Measurements from ENCODE around the gene NELFB.

NELFB gene

DNA sequence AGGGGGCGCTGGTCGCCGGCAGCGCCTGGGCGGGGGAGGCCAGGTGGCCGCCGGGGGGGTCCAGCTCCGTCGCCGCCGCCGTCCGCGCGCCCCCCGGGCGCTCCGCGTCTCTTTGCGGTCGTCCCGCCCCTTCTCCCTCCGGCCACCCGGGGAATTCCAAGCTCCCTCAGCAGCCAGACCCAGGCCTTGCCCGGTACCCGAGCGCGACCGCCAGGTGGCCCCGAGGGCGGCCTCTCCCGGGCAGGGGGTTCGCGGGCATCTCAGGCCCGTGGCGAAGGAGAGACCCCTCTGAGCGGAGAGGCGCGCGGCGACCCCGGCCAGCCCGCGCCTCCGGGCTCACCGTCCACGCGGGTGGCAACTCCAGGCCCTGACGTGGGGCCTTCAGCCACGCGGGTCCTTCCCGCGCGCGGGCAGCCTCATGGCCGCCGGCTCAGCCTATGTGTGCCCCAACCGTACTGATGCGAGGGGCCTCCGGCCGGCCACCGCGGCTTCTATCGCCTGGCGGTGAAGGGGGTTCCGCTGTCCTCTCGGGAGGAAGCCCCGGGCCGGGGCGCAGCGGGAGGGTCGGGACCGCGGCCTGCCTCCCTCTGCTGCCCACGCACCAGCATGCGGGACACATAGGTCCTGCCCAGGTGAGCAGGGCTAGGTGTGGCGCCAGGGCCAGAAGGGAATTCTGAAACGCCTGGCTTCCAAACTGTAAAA lies 47.5 kb downstream of the NELFB start:
- DNase-seq (ENCODE audit: low read depth) = no peak
- TF ChIP-seq CTCF (conservative IDR thresholded peaks at IDR 0.05; ENCODE audit: low read depth, low read length) = peak; percentile 64
- peak overlapping the region; percentile 34 for H3K4me3 ChIP-seq (ENCODE audit: low read length)

DNA sequence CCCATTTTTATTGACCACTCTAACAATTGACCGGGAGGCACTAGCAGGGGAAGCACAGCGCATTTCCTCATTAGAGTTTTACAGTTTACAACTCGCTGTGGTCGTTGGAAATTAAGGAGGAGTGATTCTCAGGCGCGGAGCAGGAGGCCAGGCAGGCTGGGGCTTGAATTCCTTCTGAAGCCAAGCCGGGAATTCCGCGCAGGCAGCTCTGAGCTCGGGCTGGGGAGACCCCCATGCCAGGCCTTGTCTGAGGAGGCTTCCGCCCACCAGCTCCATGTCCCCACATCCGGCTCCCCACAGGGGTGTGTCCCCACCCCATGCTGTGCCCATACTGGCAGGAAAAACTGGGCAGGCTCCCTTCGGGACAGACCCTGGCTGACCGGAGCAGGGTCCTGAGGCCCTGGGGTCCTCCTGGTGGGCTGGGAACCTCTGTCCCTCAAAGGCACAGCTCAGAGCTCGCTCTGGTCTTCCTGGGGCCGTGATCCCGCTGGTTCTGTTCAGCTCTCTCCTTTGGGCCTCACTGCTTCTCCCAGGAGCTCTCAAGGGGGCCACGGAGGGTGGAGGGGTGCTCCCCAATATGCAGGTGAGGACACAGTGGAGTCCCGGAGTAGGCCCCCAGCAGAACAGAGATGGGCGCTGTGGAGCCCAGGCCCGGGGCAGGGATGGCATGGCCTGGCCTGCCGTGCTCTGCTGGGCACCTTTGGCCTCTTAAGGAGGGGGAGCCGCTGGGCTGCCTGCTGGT lies 48.2 kb downstream of the NELFB start:
- H3K4me3 ChIP-seq (ENCODE audit: low read length) = no peak overlapping the region
- no peak for DNase-seq (ENCODE audit: low read depth)
- no peak for TF ChIP-seq CTCF (conservative IDR thresholded peaks at IDR 0.05; ENCODE audit: low read depth, low read length)

DNA sequence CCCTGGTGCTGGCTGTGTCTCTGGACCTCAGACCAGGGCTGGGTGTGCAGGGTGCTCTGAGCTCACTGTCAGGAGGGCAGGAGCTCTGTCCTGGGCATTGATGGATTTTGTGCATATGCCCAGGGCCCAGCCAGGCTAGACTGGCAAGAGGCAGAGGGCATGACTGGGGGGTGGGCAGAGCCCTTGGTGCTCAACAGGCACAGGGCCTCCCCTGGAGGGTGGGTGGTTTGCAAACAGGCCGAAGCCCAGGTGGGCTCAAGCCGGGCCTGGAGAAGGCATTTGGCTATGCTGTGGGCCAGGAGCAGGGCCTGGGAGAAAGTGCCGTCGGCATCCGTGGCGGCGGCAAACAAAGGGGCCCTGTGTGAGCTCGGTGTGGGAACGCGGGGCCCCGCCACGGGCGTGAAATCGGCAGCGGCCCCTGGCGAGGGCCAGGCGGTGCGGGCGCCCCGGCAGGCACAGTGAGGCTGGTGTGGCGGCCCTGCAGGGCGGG lies 48.8 kb downstream of the NELFB start:
- H3K4me3 ChIP-seq (ENCODE audit: low read length) = no peak overlapping the region
- no peak for TF ChIP-seq CTCF (conservative IDR thresholded peaks at IDR 0.05; ENCODE audit: low read depth, low read length)
- DNase-seq (ENCODE audit: low read depth) = no peak

DNA sequence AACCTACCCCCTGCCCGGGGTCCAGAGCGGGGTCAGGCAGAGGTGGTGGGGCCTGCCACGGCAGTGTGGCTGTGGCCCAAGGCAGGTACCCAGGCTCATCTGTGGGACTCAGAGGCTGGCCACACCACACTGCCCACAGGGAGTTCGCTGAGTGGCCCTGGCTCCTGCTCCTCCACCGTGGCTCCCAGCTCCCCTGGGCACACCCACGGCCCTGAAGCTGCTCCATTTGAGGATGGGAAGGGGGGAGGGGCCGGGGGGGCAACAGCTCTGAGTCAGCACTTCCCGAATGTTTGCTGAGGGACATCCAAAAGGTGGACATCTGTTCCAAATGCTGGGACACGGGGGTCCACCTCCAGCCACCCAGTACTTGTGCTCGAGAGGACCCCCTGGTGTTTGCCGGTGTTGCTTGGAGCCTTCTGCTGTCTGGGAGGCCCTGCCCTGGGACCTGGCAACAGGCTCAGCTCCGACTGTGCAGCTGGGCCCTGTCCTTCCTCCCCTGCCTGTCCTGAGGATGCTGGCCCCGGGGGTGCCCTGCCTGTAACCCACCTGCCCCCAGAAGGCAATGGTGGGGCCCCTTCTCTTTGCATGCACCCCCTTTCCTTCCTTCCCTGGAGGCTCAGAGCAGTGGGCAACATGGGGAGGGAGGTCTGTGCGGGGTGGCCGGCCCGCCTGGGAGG lies 49.4 kb downstream of the NELFB start:
- peak; percentile 31 for TF ChIP-seq CTCF (conservative IDR thresholded peaks at IDR 0.05; ENCODE audit: low read depth, low read length)
- DNase-seq (ENCODE audit: low read depth) = no peak
- H3K4me3 ChIP-seq (ENCODE audit: low read length) = no peak overlapping the region

- H3K4me3 ChIP-seq (ENCODE audit: low read length) = no peak overlapping the region
- no peak for TF ChIP-seq CTCF (conservative IDR thresholded peaks at IDR 0.05; ENCODE audit: low read depth, low read length)
- DNase-seq (ENCODE audit: low read depth) = peak; percentile 27
These were observed 50.1 kb downstream of the NELFB start for GRCh38 chr9:137305060-137305797.

DNA sequence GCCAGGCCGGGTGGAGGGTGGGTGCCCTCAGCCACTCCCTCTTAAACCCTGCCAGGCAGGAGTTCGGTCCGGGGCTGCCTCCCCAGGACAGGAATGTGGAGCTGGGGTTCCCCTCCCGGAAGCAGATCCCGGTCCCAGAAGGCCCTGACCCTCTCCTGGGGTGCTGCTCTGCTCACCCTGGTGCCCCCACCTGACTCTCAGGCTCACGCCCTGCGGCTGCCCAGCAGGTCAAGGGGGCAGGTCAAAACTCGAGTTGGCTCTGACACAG lies 50.6 kb downstream of the NELFB start:
- H3K4me3 ChIP-seq (ENCODE audit: low read length) = no peak overlapping the region
- DNase-seq (ENCODE audit: low read depth) = no peak
- TF ChIP-seq CTCF (conservative IDR thresholded peaks at IDR 0.05; ENCODE audit: low read depth, low read length) = no peak
